Skeletal muscle tissue (tissue), 4 donors: ENCODE results near the gene PSG7. TPM values are rescaled to one million over a fixed set of nuclear protein-coding genes. Genes with fewer than 3 reads are reported as not detected.
"Not testable (repeated sequence)": the region's sequence is repeated elsewhere in the genome, so short reads cannot be mapped to it uniquely, and the experiment has no call there.

Experiments used
- H3K27ac ChIP-seq: one replicate; pipeline ENCODE4 v1.7.0; 2013; ENCODE audit warnings: mild to moderate bottlenecking, low read depth, low read length, inconsistent platforms
- H3K27me3 ChIP-seq, 3 donors: one replicate each; pipeline ENCODE4 v1.7.0; 2013; ENCODE audit warnings: low read length in 3 of 3; ENCODE audit not compliant: control insufficient read depth in 3 of 3, insufficient read depth in 3 of 3
- H3K36me3 ChIP-seq, 3 donors: one replicate each; pipeline ENCODE4 v1.7.0; 2013; ENCODE audit warnings: low read length in 3 of 3; ENCODE audit not compliant: control insufficient read depth in 3 of 3, insufficient read depth in 3 of 3
- H3K4me1 ChIP-seq, 3 donors: one replicate each; pipeline ENCODE4 v1.7.0; 2013; ENCODE audit warnings: low read length in 3 of 3, mild to moderate bottlenecking in 3 of 3; ENCODE audit not compliant: control insufficient read depth in 3 of 3, insufficient read depth in 3 of 3
- H3K4me3 ChIP-seq, 3 donors: one replicate each; pipeline ENCODE4 v1.7.0; 2013; ENCODE audit warnings: low read length in 3 of 3
- H3K9ac ChIP-seq, 3 donors: one replicate each; pipeline ENCODE4 v1.7.0; 2013; ENCODE audit warnings: low read length in 3 of 3, mild to moderate bottlenecking in 3 of 3, moderate library complexity in 2 of 3, low read depth in 1 of 3
- H3K9me3 ChIP-seq, 3 donors: one replicate each; pipeline ENCODE4 v1.7.0; 2013; ENCODE audit warnings: low read length in 3 of 3; ENCODE audit not compliant: control insufficient read depth in 3 of 3
- total RNA-seq: library from RNA; depleted of rRNA; stranded (reverse); fragments of >200 nt; gene quantifications from one replicate; pipeline ENCODE4 v1.2.3, GENCODE V29; 2014
- donor health status: Osteomylitis.

Gene PSG7
- total RNA-seq, 1 donor from 2014 or later = not detected

- not testable (repeated sequence) for H3K27ac ChIP-seq, H3K27me3 ChIP-seq, H3K4me1 ChIP-seq, H3K4me3 ChIP-seq, H3K9ac ChIP-seq, H3K9me3 ChIP-seq, H3K36me3 ChIP-seq
Observed at GRCh38 chr19:42917634-42918033, 19.4 kb downstream of the PSG7 start, which contains the start of gene PSG6. Gene PSG6 (minus strand): TSS chr19:42917894. CDS start chr19:42917792, 102 bp downstream.

GRCh38 chr19:42916931-42917330 lies 20.1 kb downstream of the PSG7 start:
- H3K4me1 ChIP-seq, H3K27ac ChIP-seq, H3K9me3 ChIP-seq, H3K4me3 ChIP-seq, H3K36me3 ChIP-seq, H3K27me3 ChIP-seq, H3K9ac ChIP-seq: not testable (repeated sequence)

- H3K9me3 ChIP-seq, H3K4me3 ChIP-seq, H3K27me3 ChIP-seq, H3K27ac ChIP-seq, H3K36me3 ChIP-seq, H3K4me1 ChIP-seq, H3K9ac ChIP-seq: not testable (repeated sequence)
Observed at GRCh38 chr19:42913516-42913915, 23.5 kb downstream of the PSG7 start.

GRCh38 chr19:42912941-42913340 lies 24.1 kb downstream of the PSG7 start:
- H3K36me3 ChIP-seq, H3K4me1 ChIP-seq, H3K27ac ChIP-seq, H3K27me3 ChIP-seq, H3K9me3 ChIP-seq, H3K9ac ChIP-seq, H3K4me3 ChIP-seq: not testable (repeated sequence)

- H3K4me3 ChIP-seq, H3K27ac ChIP-seq, H3K36me3 ChIP-seq, H3K27me3 ChIP-seq, H3K4me1 ChIP-seq, H3K9ac ChIP-seq, H3K9me3 ChIP-seq: not testable (repeated sequence)
Observed at GRCh38 chr19:42911731-42912130, 25.3 kb downstream of the PSG7 start.

- H3K27ac ChIP-seq, H3K4me3 ChIP-seq, H3K9ac ChIP-seq, H3K9me3 ChIP-seq, H3K4me1 ChIP-seq, H3K27me3 ChIP-seq, H3K36me3 ChIP-seq: not testable (repeated sequence)
Observed at GRCh38 chr19:42906162-42906561, 30.8 kb downstream of the PSG7 start.

GRCh38 chr19:42900561-42900960 lies 36.4 kb downstream of the PSG7 start:
- H3K4me1 ChIP-seq, H3K9me3 ChIP-seq, H3K9ac ChIP-seq, H3K36me3 ChIP-seq, H3K4me3 ChIP-seq, H3K27me3 ChIP-seq, H3K27ac ChIP-seq: not testable (repeated sequence)

- H3K36me3 ChIP-seq, H3K27ac ChIP-seq, H3K4me1 ChIP-seq, H3K27me3 ChIP-seq, H3K4me3 ChIP-seq, H3K9ac ChIP-seq, H3K9me3 ChIP-seq: not testable (repeated sequence)
Observed at GRCh38 chr19:42899674-42900073, 37.3 kb downstream of the PSG7 start.

GRCh38 chr19:42899110-42899509 lies 37.9 kb downstream of the PSG7 start:
- H3K4me1 ChIP-seq, H3K4me3 ChIP-seq, H3K27me3 ChIP-seq, H3K36me3 ChIP-seq, H3K9ac ChIP-seq, H3K9me3 ChIP-seq, H3K27ac ChIP-seq: not testable (repeated sequence)

- H3K36me3 ChIP-seq, H3K9ac ChIP-seq, H3K27me3 ChIP-seq, H3K27ac ChIP-seq, H3K4me1 ChIP-seq, H3K9me3 ChIP-seq, H3K4me3 ChIP-seq: not testable (repeated sequence)
Observed at GRCh38 chr19:42898656-42899055, 38.4 kb downstream of the PSG7 start.

- not testable (repeated sequence) for H3K9ac ChIP-seq, H3K4me3 ChIP-seq, H3K27ac ChIP-seq, H3K4me1 ChIP-seq, H3K9me3 ChIP-seq, H3K27me3 ChIP-seq, H3K36me3 ChIP-seq
Observed at GRCh38 chr19:42897729-42898128, 39.3 kb downstream of the PSG7 start.
